B cell (primary cell): ENCODE data around the gene LPCAT3. TPM values are rescaled to one million over a fixed set of nuclear protein-coding genes. Genes with fewer than 3 reads are reported as not detected.

Experiments used
- ATAC-seq: fragments of 200-7000 bp; cut with Tn5 transposase; one replicate; pipeline ENCODE4 v1.10.0; 2021; ENCODE audit warnings: low read depth, mild to moderate bottlenecking, moderate number of reproducible peaks, moderate library complexity
- CTCF ChIA-PET: fragments of 350-600 bp; sonication (Branson Sonifier 250); formaldehyde crosslinking; loops from one replicate; lab custom pipeline; 2021; ENCODE audit warnings: antibody characterized with exemption, inconsistent platforms; lab: Charles Lee
- POLR2A ChIA-PET: fragments of 350-600 bp; sonication (Branson Sonifier 250); formaldehyde crosslinking; loops from one replicate; lab custom pipeline; 2021; ENCODE audit warnings: antibody characterized with exemption; lab: Charles Lee
- DNase-seq: peaks from one replicate; pipeline ENCODE4 v3.0.0; 2013
- H2AFZ ChIP-seq: 2 replicates; pipeline ENCODE4 v1.6.1; 2012; ENCODE audit warnings: mild to moderate bottlenecking, low read depth, low read length; ENCODE audit not compliant: insufficient read depth, poor library complexity, severe bottlenecking
- H3K27ac ChIP-seq, 2 donors: 1 replicate in 1 of 2; 2 replicates in 1 of 2; pipeline ENCODE4 v1.5.1; 2012 to 2013; ENCODE audit warnings: low read length in 2 of 2, mild to moderate bottlenecking in 2 of 2, moderate library complexity in 1 of 2
- H3K27me3 ChIP-seq, 4 experiments: fragments of 200-600 bp in 1 of 4; sonication (generic) in 1 of 4; replicated peaks in 1 of 4; 1 replicate in 2 of 4; 2 replicates in 2 of 4; pipeline versions ENCODE4 v1.6.1 to v1.7.0; 2013 to 2016; ENCODE audit warnings: low read length in 3 of 4, mild to moderate bottlenecking in 2 of 4, mixed read lengths in 1 of 4, moderate library complexity in 1 of 4; ENCODE audit not compliant: insufficient read depth in 4 of 4, control insufficient read depth in 3 of 4; ENCODE audit errors: control extremely low read depth in 1 of 4
- H3K36me3 ChIP-seq, 2 experiments: replicated peaks in 1 of 2; 1 replicate in 1 of 2; 2 replicates in 1 of 2; pipeline versions ENCODE4 v1.6.1 to v1.7.1; 2013; ENCODE audit warnings: low read length in 1 of 2; ENCODE audit not compliant: insufficient read depth in 2 of 2, control insufficient read depth in 1 of 2; ENCODE audit errors: control extremely low read depth in 1 of 2, extremely low read depth in 1 of 2
- H3K4me1 ChIP-seq, 2 donors: fragments of 200-600 bp in 1 of 2; sonication (generic) in 1 of 2; 1 replicate in 1 of 2; 2 replicates in 1 of 2; pipeline versions ENCODE4 v1.5.1 to v1.6.1; 2013 to 2017; ENCODE audit warnings: low read length in 2 of 2; ENCODE audit not compliant: control insufficient read depth in 2 of 2, insufficient read depth in 2 of 2
- H3K4me2 ChIP-seq: replicated peaks from 2 replicates; pipeline ENCODE3; 2012; ENCODE audit warnings: mild to moderate bottlenecking, low read depth, low read length; ENCODE audit not compliant: poor library complexity, severe bottlenecking
- H3K4me3 ChIP-seq, 5 experiments: fragments of 200-600 bp in 1 of 5; sonication (generic) in 1 of 5; 1 replicate in 3 of 5; 2 replicates in 2 of 5; pipeline versions ENCODE4 v1.5.1 to v1.7.0; 2011 to 2016; ENCODE audit warnings: low read length in 4 of 5, mild to moderate bottlenecking in 4 of 5, low read depth in 2 of 5, control low read depth in 1 of 5, moderate library complexity in 1 of 5; ENCODE audit not compliant: insufficient read depth in 1 of 5; ENCODE audit errors: control extremely low read depth in 1 of 5, extremely low read depth in 1 of 5
- H3K79me2 ChIP-seq: fragments of 200-600 bp; sonication (generic); one replicate; pipeline ENCODE4 v1.6.0; 2016; ENCODE audit warnings: low read length; ENCODE audit not compliant: control insufficient read depth, insufficient read depth
- H3K9ac ChIP-seq: fragments of 200-600 bp; sonication (generic); 2 replicates; pipeline ENCODE4 v1.6.1; 2017; ENCODE audit warnings: mild to moderate bottlenecking, low read length, moderate library complexity
- H3K9me3 ChIP-seq, 3 donors: one replicate each; pipeline versions ENCODE4 v1.6.1 to v1.7.1; 2013; ENCODE audit warnings: low read length in 2 of 3; ENCODE audit not compliant: control insufficient read depth in 2 of 3, insufficient read depth in 1 of 3; ENCODE audit errors: control extremely low read depth in 1 of 3
- H4K20me1 ChIP-seq: 2 replicates; pipeline ENCODE4 v1.6.0; 2012; ENCODE audit warnings: mild to moderate bottlenecking, low read length; ENCODE audit not compliant: insufficient read depth, control insufficient read depth, poor library complexity, severe bottlenecking
- H3K27ac Mint-ChIP-seq: one replicate; pipeline ENCODE4 v1.8.0; 2021; ENCODE audit warnings: mixed read lengths
- H3K27me3 Mint-ChIP-seq: one replicate; pipeline ENCODE4 v1.8.0; 2021; ENCODE audit warnings: mixed read lengths
- H3K4me1 Mint-ChIP-seq: one replicate; pipeline ENCODE4 v1.8.0; 2021; ENCODE audit warnings: mixed read lengths
- H3K4me3 Mint-ChIP-seq: one replicate; pipeline ENCODE4 v1.8.0; 2021; ENCODE audit warnings: mixed read lengths
- H3K9me3 Mint-ChIP-seq: one replicate; pipeline ENCODE4 v1.8.0; 2022; ENCODE audit warnings: mixed read lengths; ENCODE audit not compliant: insufficient read depth
- EZH2 ChIP-seq: IDR thresholded peaks from 2 replicates; pipeline ENCODE4 v1.6.1; 2012; ENCODE audit warnings: borderline replicate concordance, low read depth, mild to moderate bottlenecking, moderate library complexity, low read length; ENCODE audit not compliant: insufficient read depth, poor library complexity, severe bottlenecking
- WGBS: methylation state at CpG from one replicate; pipeline ENCODE4 v1.1.5; 2013; ENCODE audit warnings: missing lambda C conversion rate; ENCODE audit not compliant: insufficient coverage; 5-methylcytosine and 5-hydroxymethylcytosine counted together
- intact Hi-C: fragments of 100-400 bp; cut with micrococcal nuclease; formaldehyde crosslinking; loops from one replicate; pipeline ENCODE4 v1.10.0; 2022
- polyA plus RNA-seq: library from polyadenylated mRNA; depleted of rRNA; stranded (reverse); fragments of >200 nt; gene quantifications from 2 replicates; pipeline ENCODE4 v1.2.3, GENCODE V29; 2012
- total RNA-seq, 2 donors: library from RNA; stranded (reverse); fragments of 120-200 nt in 1 of 2; gene quantifications; 1 replicate in 1 of 2; 2 replicates in 1 of 2; pipeline versions ENCODE4 v1.2.3 to v1.2.4, GENCODE V29; 2013 to 2022
- TF ChIP-seq, protein P1 (sequence below): fragments of 200-600 bp; IDR thresholded peaks from one replicate; pipeline ENCODE4 v1.8.0; 2022; ENCODE audit warnings: antibody characterized with exemption, mild to moderate bottlenecking

Gene LPCAT3
- total and polyA plus RNA-seq, 2 donors (not counting 1 experiment from before 2014, with no cell fraction given) = 17.6 to 26.2 TPM

DNA sequence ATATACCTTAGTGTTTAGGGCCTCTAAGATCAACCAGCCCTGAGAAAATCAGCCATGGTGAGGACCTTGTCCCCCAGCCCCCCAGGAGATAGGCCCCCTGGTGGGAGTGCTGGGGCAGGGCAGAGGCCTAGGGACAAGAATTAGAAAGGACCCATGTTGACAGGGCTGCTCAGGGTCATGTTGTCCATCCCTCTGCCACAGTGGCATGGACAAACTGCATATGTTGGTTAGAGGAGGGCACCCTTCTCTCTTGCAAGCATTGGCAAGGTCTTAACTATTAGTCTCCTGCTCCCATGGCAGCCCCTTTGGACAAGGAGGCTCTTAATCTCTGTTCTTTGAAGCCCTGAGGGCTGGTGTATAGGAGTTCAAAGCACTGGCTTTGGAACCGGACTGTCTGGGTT lies 67.9 kb downstream of the LPCAT3 start:
- ChIA-PET POLR2A (interaction anchor here (0.6 to 18.5 kb wide), 5 partner anchors 6 to 287 kb away, joined by 3 to 662 read pairs (median 10); partner anchors contain the start of genes C12orf57, LPCAT3, PTPN6 and RNU7-1), CTCF (interaction anchor here (1.1 to 16.6 kb wide), 6 partner anchors 7 to 81 kb away, joined by 3 to 944 read pairs (median 6); partner anchors contain the start of genes C12orf57, RNU7-1 and SPSB2)
- peaks cover 0 to 39% of the 10 kb centered on the region in 2 experiments for H3K36me3 ChIP-seq
- H3K27ac ChIP-seq = peak overlapping the region; percentile 84 to 99
- H3K4me2 ChIP-seq = peak overlapping the region; percentile 92
- peaks cover 44% of the 10 kb centered on the region for H4K20me1 ChIP-seq
- no peaks in the 10 kb centered on the region for H3K9me3 ChIP-seq
- Mint-ChIP-seq H3K4me1 (peaks cover 86% of the 10 kb centered on the region), H3K9me3 (no peaks in the 10 kb centered on the region), H3K27ac (peak overlapping the region; percentile 98), H3K27me3 (no peaks in the 10 kb centered on the region), H3K4me3 (peak overlapping the region; percentile 98)
- peak overlapping the region; percentile 53 for H2AFZ ChIP-seq
- H3K4me1 ChIP-seq = peaks cover 71 to 76% of the 10 kb centered on the region in 2 donors
- TF ChIP-seq EZH2 = no peak
- TF ChIP-seq, protein P1, sequence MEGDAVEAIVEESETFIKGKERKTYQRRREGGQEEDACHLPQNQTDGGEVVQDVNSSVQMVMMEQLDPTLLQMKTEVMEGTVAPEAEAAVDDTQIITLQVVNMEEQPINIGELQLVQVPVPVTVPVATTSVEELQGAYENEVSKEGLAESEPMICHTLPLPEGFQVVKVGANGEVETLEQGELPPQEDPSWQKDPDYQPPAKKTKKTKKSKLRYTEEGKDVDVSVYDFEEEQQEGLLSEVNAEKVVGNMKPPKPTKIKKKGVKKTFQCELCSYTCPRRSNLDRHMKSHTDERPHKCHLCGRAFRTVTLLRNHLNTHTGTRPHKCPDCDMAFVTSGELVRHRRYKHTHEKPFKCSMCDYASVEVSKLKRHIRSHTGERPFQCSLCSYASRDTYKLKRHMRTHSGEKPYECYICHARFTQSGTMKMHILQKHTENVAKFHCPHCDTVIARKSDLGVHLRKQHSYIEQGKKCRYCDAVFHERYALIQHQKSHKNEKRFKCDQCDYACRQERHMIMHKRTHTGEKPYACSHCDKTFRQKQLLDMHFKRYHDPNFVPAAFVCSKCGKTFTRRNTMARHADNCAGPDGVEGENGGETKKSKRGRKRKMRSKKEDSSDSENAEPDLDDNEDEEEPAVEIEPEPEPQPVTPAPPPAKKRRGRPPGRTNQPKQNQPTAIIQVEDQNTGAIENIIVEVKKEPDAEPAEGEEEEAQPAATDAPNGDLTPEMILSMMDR = peak; percentile 31
- intact Hi-C loops = no loop called here
- ATAC-seq (no peak), DNase-seq (peak; percentile 45)
- H3K79me2 ChIP-seq = peaks cover 64% of the 10 kb centered on the region
- WGBS = no CpG with 5 or more reads among the region's 1 CpG
- no peaks in the 10 kb centered on the region for H3K27me3 ChIP-seq
- peak overlapping the region; percentile 95 for H3K9ac ChIP-seq
- H3K4me3 ChIP-seq = peak overlapping the region in 4 of 5 experiments; percentile 88 to 98 (median 95)
